ENCODE data around the gene HOXB6.

DNA sequence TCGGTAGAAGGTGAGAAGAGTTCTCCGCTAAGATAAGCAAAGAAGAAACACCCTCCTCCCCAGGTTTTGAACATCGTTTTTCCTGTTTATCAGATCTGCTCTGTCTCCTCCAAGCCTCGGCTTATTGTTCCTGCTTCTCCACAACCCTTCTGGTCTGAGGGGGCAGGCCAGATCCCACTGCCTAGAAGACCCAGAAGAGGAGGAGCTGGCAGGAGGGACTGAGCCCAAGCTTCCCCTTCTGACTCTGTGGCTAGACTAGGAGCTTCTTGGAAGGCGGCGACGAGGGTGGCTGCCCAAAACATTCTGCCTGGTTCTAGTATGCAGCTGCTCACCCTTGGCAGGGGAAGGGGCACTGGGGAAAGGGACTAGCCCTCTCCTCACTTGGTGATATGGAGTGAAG is 6.0 kb downstream of the HOXB6 start:
- TF ChIP-seq CTCF (conservative IDR thresholded peaks at IDR 0.05; ENCODE audit: low read length) (no peak), EZH2phosphoT487 (IDR thresholded peaks at IDR 0.05; ENCODE audit: borderline replicate concordance) (no peak)

Data from Loucy (cell line).